K562 (cell line): ENCODE results near the gene MAST1. TPM values are rescaled to one million over a fixed set of nuclear protein-coding genes. Genes with fewer than 3 reads are reported as not detected.

ENCODE experiments used
- CBX3 ChIP-seq, 2 experiments: IDR thresholded peaks; 1 replicate in 1 of 2; 2 replicates in 1 of 2; pipeline ENCODE4 v1.6.1; 2012; ENCODE audit warnings: inconsistent platforms in 2 of 2, low read length in 2 of 2, borderline replicate concordance in 1 of 2, control low read depth in 1 of 2
- ELF2 ChIP-seq: fragments of 250-450 bp; sonication (Bioruptor Pico); IDR thresholded peaks from 2 replicates; pipeline ENCODE4 v1.5.0; 2021; ENCODE audit warnings: mild to moderate bottlenecking
- HDAC2 ChIP-seq: fragments of 450-650 bp; IDR thresholded peaks from 2 replicates; pipeline ENCODE4 v1.6.1; 2016; ENCODE audit warnings: mild to moderate bottlenecking
- HNRNPUL1 ChIP-seq: fragments of 200-400 bp; formaldehyde crosslinking; IDR thresholded peaks from 2 replicates; pipeline ENCODE4 v1.6.1; 2017; ENCODE audit warnings: low read length
- KDM4B ChIP-seq, 2 experiments: fragments of 450-650 bp in 1 of 2; sonication (generic) in 1 of 2; IDR thresholded peaks; 2 replicates each; pipeline ENCODE4 v1.6.1; 2016 to 2017; ENCODE audit warnings: borderline replicate concordance in 2 of 2, antibody characterized with exemption in 1 of 2, low read depth in 1 of 2, mild to moderate bottlenecking in 1 of 2
- KHSRP ChIP-seq: fragments of 450-650 bp; IDR thresholded peaks from 2 replicates; pipeline ENCODE4 v1.6.1; 2017
- NFYB ChIP-seq: IDR thresholded peaks from 2 replicates; pipeline ENCODE4 v1.6.1; 2011; ENCODE audit warnings: mild to moderate bottlenecking, moderate library complexity; ENCODE audit not compliant: insufficient read length; ENCODE audit errors: extremely low read depth
- NRF1 ChIP-seq, 2 experiments: fragments of 450-650 bp; IDR thresholded peaks in 1 of 2; conservative IDR thresholded peaks in 1 of 2; 2 replicates each; pipeline ENCODE4 v1.6.1; 2014; ENCODE audit warnings: mild to moderate bottlenecking in 2 of 2
- PRPF4 ChIP-seq: fragments of 200-400 bp; formaldehyde crosslinking; IDR thresholded peaks from one replicate; pipeline ENCODE4 v1.6.1; 2017; ENCODE audit warnings: low read length, low read depth, mild to moderate bottlenecking; ENCODE audit not compliant: insufficient read depth, poor library complexity, severe bottlenecking
- TGIF2 ChIP-seq: sonication (generic); formaldehyde crosslinking; IDR thresholded peaks from 2 replicates; pipeline ENCODE4 v1.8.1; 2022; ENCODE audit warnings: mild to moderate bottlenecking, missing genetic modification reagents, moderate library complexity
- ZBTB40 ChIP-seq, 2 experiments: fragments of 450-650 bp in 1 of 2; sonication (generic) in 1 of 2; formaldehyde crosslinking in 1 of 2; IDR thresholded peaks; 2 replicates each; pipeline versions ENCODE4 v1.7.1 to v1.9.0; 2016 to 2022; ENCODE audit warnings: inconsistent platforms in 1 of 2, mild to moderate bottlenecking in 1 of 2, missing genetic modification reagents in 1 of 2
- ZNF121 ChIP-seq: sonication (generic); formaldehyde crosslinking; conservative IDR thresholded peaks from 2 replicates; pipeline ENCODE4 v1.8.0; 2022; ENCODE audit warnings: missing genetic modification reagents
- ZNF586 ChIP-seq: fragments of 450-650 bp; formaldehyde crosslinking; conservative IDR thresholded peaks from 2 replicates; pipeline ENCODE4 v1.4.0; 2020; ENCODE audit warnings: mild to moderate bottlenecking, moderate library complexity
- ZSCAN32 ChIP-seq: fragments of 450-650 bp; formaldehyde crosslinking; IDR thresholded peaks from 2 replicates; pipeline ENCODE4 v1.4.0; 2020; ENCODE audit warnings: mild to moderate bottlenecking, moderate library complexity
- polyA plus RNA-seq, 8 experiments: library from polyadenylated mRNA; depleted of rRNA in 4 of 8; stranded (reverse) in 5 of 8; unstranded in 3 of 8; fragments of >200 nt; fragmentation: Nextera tagmentation in 2 of 8; fragmentation: Illumina TruSeq in 1 of 8; extraction: Ambion mirVana in 2 of 8; extraction: Trizol in 1 of 8; gene quantifications; 2 replicates each; pipeline versions ENCODE4 v1.2.1 to v1.2.3, GENCODE V29; 2011 to 2014; ENCODE audit warnings: inconsistent platforms in 1 of 8, missing spikeins in 1 of 8
- total RNA-seq, 7 experiments: library from RNA; depleted of rRNA in 6 of 7; stranded (reverse); fragments of >200 nt in 6 of 7; fragmentation: Illumina TruSeq in 2 of 7; extraction: Trizol in 2 of 7; gene quantifications; 2 replicates each; pipeline versions ENCODE4 v1.2.1 to v1.2.3, GENCODE V29; 2011 to 2021; ENCODE audit warnings: low replicate concordance in 1 of 7
- TF ChIP-seq, protein P1 (sequence below): fragments of 450-650 bp; formaldehyde crosslinking; IDR thresholded peaks from 2 replicates; pipeline ENCODE4 v1.4.0; 2020; ENCODE audit warnings: mild to moderate bottlenecking
- TF ChIP-seq, protein P2 (sequence below): fragments of 450-650 bp; IDR thresholded peaks from 2 replicates; pipeline ENCODE4 v1.7.0; 2016; ENCODE audit warnings: borderline replicate concordance

MAST1 gene
- total and polyA plus RNA-seq, 9 of the 15 experiments (the other 6 are each of a cell fraction or from before 2014, with no cell fraction given) = 0.48 to 10.3 (median 3.9) TPM

- TF ChIP-seq ZBTB40 (IDR thresholded peaks at IDR 0.05) (no peak), ZBTB40 (CRISPR knock-in tag; IDR thresholded peaks at IDR 0.05) (no peak), ZNF586 (CRISPR knock-in tag) (no peak), ZNF121 (CRISPR knock-in tag) (no peak), KDM4B (IDR thresholded peaks at IDR 0.05; ENCODE audit: borderline replicate concordance in 2 of 2, low read depth in 1 of 2) (peak in 1 of 2 experiments; percentile 98; a peak in 2 of 4 replicates), NRF1 (conservative IDR thresholded peaks at IDR 0.05 in 1 of 2, IDR thresholded peaks at IDR 0.05 in 1 of 2) (peak; percentile 66 to 75), ZSCAN32 (CRISPR knock-in tag) (peak; percentile 75), PRPF4 (peak; percentile 96), HDAC2 (no peak), NFYB (peak; percentile 27), CBX3 (IDR thresholded peaks at IDR 0.05; ENCODE audit: borderline replicate concordance in 1 of 2, low read length in 2 of 2) (peak in 1 of 2 experiments; percentile 62; a peak in 1 of 3 replicates), TGIF2 (peak; percentile 92; the same call in 1 of the 2 replicates), HNRNPUL1 (no peak), KHSRP (no peak), ELF2 (CRISPR knock-in tag) (peak; percentile 85)
- TF ChIP-seq, protein P1, sequence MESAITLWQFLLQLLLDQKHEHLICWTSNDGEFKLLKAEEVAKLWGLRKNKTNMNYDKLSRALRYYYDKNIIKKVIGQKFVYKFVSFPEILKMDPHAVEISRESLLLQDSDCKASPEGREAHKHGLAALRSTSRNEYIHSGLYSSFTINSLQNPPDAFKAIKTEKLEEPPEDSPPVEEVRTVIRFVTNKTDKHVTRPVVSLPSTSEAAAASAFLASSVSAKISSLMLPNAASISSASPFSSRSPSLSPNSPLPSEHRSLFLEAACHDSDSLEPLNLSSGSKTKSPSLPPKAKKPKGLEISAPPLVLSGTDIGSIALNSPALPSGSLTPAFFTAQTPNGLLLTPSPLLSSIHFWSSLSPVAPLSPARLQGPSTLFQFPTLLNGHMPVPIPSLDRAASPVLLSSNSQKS (CRISPR knock-in tag) = no peak
- TF ChIP-seq, protein P2, sequence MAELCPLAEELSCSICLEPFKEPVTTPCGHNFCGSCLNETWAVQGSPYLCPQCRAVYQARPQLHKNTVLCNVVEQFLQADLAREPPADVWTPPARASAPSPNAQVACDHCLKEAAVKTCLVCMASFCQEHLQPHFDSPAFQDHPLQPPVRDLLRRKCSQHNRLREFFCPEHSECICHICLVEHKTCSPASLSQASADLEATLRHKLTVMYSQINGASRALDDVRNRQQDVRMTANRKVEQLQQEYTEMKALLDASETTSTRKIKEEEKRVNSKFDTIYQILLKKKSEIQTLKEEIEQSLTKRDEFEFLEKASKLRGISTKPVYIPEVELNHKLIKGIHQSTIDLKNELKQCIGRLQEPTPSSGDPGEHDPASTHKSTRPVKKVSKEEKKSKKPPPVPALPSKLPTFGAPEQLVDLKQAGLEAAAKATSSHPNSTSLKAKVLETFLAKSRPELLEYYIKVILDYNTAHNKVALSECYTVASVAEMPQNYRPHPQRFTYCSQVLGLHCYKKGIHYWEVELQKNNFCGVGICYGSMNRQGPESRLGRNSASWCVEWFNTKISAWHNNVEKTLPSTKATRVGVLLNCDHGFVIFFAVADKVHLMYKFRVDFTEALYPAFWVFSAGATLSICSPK = no peak
These were observed 46.8 kb upstream of the MAST1 start, which contains the start of gene JUNB (continued) for GRCh38 chr19:12791345-12792050.
